Mesenchymal stem cell (in vitro differentiated cells and primary cell): Measurements from ENCODE around the gene MRAP.
A peak's percentile ranks its signal among the peaks of the same experiment; 100 is the strongest.

Experiments
- DNase-seq: peaks from one replicate; pipeline ENCODE4 v3.0.0-alpha.2; 2013
- H2AFZ ChIP-seq: one replicate; pipeline ENCODE4 v1.6.1; 2013; ENCODE audit warnings: low read depth, mild to moderate bottlenecking, control low read depth, inconsistent platforms, low read length, moderate library complexity
- H2AK5ac ChIP-seq: 2 replicates; pipeline ENCODE4 v1.6.1; 2013; ENCODE audit warnings: low read length, moderate library complexity, mild to moderate bottlenecking, inconsistent platforms; ENCODE audit not compliant: severe bottlenecking
- H2BK120ac ChIP-seq: one replicate; pipeline ENCODE4 v1.6.1; 2013; ENCODE audit warnings: low read depth, mild to moderate bottlenecking, inconsistent platforms, low read length, moderate library complexity
- H2BK12ac ChIP-seq, 2 experiments: one replicate each; pipeline ENCODE4 v1.6.1; 2013; ENCODE audit warnings: inconsistent platforms in 2 of 2, low read length in 2 of 2, mild to moderate bottlenecking in 2 of 2, moderate library complexity in 2 of 2, control low read depth in 1 of 2
- H2BK15ac ChIP-seq: one replicate; pipeline ENCODE4 v1.6.1; 2013; ENCODE audit warnings: mild to moderate bottlenecking, low read depth, inconsistent platforms; ENCODE audit not compliant: poor library complexity, severe bottlenecking
- H2BK5ac ChIP-seq: 2 replicates; pipeline ENCODE4 v1.6.1; 2013; ENCODE audit warnings: low read depth, mild to moderate bottlenecking, low read length, control low read depth, inconsistent platforms; ENCODE audit not compliant: poor library complexity, severe bottlenecking
- H3K14ac ChIP-seq, 2 experiments: one replicate each; pipeline ENCODE4 v1.6.1; 2013; ENCODE audit warnings: inconsistent platforms in 2 of 2, low read length in 2 of 2, control low read depth in 1 of 2, mild to moderate bottlenecking in 1 of 2, moderate library complexity in 1 of 2
- H3K18ac ChIP-seq, 2 experiments: one replicate each; pipeline ENCODE4 v1.6.1; 2013; ENCODE audit warnings: inconsistent platforms in 2 of 2, low read length in 2 of 2, control low read depth in 1 of 2, low read depth in 1 of 2, mild to moderate bottlenecking in 1 of 2
- H3K23ac ChIP-seq, 2 experiments: one replicate each; pipeline ENCODE4 v1.6.1; 2013; ENCODE audit warnings: inconsistent platforms in 2 of 2, low read length in 2 of 2, mild to moderate bottlenecking in 2 of 2, moderate library complexity in 2 of 2, control low read depth in 1 of 2
- H3K27ac ChIP-seq: 2 replicates; pipeline ENCODE4 v1.5.1; 2013; ENCODE audit warnings: mild to moderate bottlenecking, moderate library complexity, low read length, control low read depth, inconsistent platforms; ENCODE audit not compliant: poor library complexity, severe bottlenecking
- H3K27me3 ChIP-seq, 2 experiments: 2 replicates each; pipeline versions ENCODE4 v1.6.1 to v1.7.0; 2013; ENCODE audit warnings: low read length in 2 of 2, mild to moderate bottlenecking in 2 of 2, moderate library complexity in 2 of 2, control low read depth in 1 of 2, inconsistent platforms in 1 of 2; ENCODE audit not compliant: control insufficient read depth in 1 of 2, insufficient read depth in 1 of 2
- H3K36me3 ChIP-seq, 2 experiments: 2 replicates each; pipeline versions ENCODE4 v1.6.1 to v1.7.0; 2013; ENCODE audit warnings: low read length in 2 of 2, control low read depth in 1 of 2, inconsistent platforms in 1 of 2, low read depth in 1 of 2, mild to moderate bottlenecking in 1 of 2; ENCODE audit not compliant: insufficient read depth in 2 of 2, control insufficient read depth in 1 of 2
- H3K4ac ChIP-seq, 2 experiments: one replicate each; pipeline ENCODE4 v1.6.1; 2013; ENCODE audit warnings: inconsistent platforms in 2 of 2, low read length in 2 of 2, mild to moderate bottlenecking in 2 of 2, moderate library complexity in 2 of 2, control low read depth in 1 of 2, low read depth in 1 of 2
- H3K4me1 ChIP-seq: 2 replicates; pipeline ENCODE4 v1.6.1; 2013; ENCODE audit warnings: low read depth, low read length, control low read depth; ENCODE audit not compliant: control insufficient read depth, insufficient read depth
- H3K4me2 ChIP-seq: 2 replicates; pipeline ENCODE4 v1.6.1; 2013; ENCODE audit warnings: low read length, mild to moderate bottlenecking, inconsistent platforms; ENCODE audit not compliant: poor library complexity, severe bottlenecking
- H3K4me3 ChIP-seq, 2 experiments: 2 replicates each; pipeline versions ENCODE4 v1.5.1 to v1.7.0; 2013; ENCODE audit warnings: low read length in 2 of 2, mild to moderate bottlenecking in 2 of 2, control low read depth in 1 of 2, low read depth in 1 of 2; ENCODE audit not compliant: insufficient read depth in 1 of 2
- H3K79me1 ChIP-seq: replicated peaks from 2 replicates; pipeline ENCODE4 v1.6.1; 2013; ENCODE audit warnings: mild to moderate bottlenecking, control low read depth, low read length, inconsistent platforms; ENCODE audit not compliant: poor library complexity, severe bottlenecking
- H3K9ac ChIP-seq: 2 replicates; pipeline ENCODE4 v1.7.0; 2013; ENCODE audit warnings: mild to moderate bottlenecking, low read length, moderate library complexity
- H3K9me3 ChIP-seq: 2 replicates; pipeline ENCODE4 v1.7.0; 2013; ENCODE audit warnings: mild to moderate bottlenecking, low read length; ENCODE audit not compliant: control insufficient read depth
- H4K8ac ChIP-seq: one replicate; pipeline ENCODE4 v1.6.1; 2013; ENCODE audit warnings: inconsistent platforms, mild to moderate bottlenecking, low read length, moderate library complexity
- H4K91ac ChIP-seq: one replicate; pipeline ENCODE4 v1.6.1; 2013; ENCODE audit warnings: mild to moderate bottlenecking, low read length, inconsistent platforms
- WGBS: methylation state at CpG from one replicate; pipeline ENCODE4 v1.1.7; 2013; ENCODE audit warnings: mixed read lengths; 5-methylcytosine and 5-hydroxymethylcytosine counted together

The MRAP gene

DNA sequence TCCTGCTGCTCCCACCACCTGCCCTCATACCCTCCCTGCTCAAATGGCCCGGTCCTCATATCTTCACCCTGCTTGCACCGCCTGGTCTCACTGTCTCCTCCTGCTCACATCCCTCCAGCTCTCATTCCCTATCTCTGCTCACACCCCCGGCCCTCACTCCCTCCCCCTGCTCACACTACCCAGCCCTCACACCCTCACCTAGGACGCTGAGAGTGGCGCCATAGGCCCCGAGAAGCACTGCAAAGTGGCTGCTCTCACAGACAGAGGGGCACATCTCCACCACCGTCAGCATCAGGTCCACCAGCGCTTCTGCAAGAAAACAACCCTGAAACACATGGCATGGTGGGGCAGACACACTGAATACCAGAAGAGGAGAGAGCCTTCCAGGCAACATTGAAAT, 38.6 kb downstream of the MRAP start:
- Histone ChIP-seq H3K4me3 (no peak overlapping the region), H2AFZ (no peak overlapping the region), H3K27ac (peak overlapping the region; percentile 33), H3K9me3 (no peaks in the 10 kb centered on the region), H4K91ac (no peak overlapping the region), H3K4me2 (no peak overlapping the region), H3K4me1 (peaks cover 26% of the 10 kb centered on the region), H3K79me1 (peaks cover 14% of the 10 kb centered on the region), H2BK5ac (no peak overlapping the region), H3K18ac (no peak overlapping the region), H2BK12ac (no peak overlapping the region), H3K14ac (no peak overlapping the region), H3K4ac (no peak overlapping the region), H2BK15ac (no peak overlapping the region), H3K27me3 (no peaks in the 10 kb centered on the region), H3K36me3 (peaks cover 45 to 94% of the 10 kb centered on the region in 2 experiments), H3K23ac (no peak overlapping the region), H2AK5ac (peak overlapping the region; percentile 23), H2BK120ac (no peak overlapping the region), H3K9ac (no peak overlapping the region), H4K8ac (no peak overlapping the region)
- WGBS = 96% methylated on average over 8 of the region's 8 CpGs
- DNase-seq = no peak

DNA sequence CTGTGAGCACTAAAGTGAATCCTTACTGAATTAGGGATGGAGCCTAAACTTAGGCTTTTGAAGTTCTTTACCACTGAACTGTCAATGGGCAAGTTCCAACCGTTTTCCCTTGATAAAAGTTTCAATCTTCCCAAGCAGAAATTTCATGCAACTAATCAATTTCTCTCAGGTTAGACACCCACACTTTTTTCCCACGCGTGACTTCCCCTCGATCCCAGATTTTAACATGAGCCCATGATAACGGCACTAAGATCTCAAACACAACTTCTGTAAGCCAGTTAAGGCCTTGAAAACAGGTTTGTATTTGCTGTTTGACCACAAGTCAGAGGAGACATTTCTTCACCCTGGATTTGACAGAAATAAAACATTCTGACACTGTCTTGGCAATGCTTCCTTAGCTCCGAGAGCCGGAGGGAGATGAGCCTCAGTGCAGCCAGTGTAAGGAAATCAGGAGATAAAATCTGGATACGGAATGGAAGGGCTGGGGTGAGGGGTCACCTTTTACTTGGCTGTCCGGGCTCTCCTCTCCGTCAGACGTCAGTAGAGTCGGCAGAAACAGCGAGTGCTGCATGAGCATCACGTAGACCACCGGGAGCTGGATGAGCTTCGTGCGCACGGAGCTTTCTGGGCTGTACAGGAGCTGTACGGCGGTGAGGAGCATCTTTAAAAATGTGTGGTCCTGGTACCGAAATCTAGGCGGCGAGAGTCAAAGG, 39.7 kb downstream of the MRAP start:
- H3K36me3 ChIP-seq = peaks cover 47 to 96% of the 10 kb centered on the region in 2 experiments
- H3K4ac ChIP-seq = no peak overlapping the region
- no peak overlapping the region for H2BK12ac ChIP-seq
- H3K27ac ChIP-seq = no peak overlapping the region
- H3K4me3 ChIP-seq = no peak overlapping the region
- no peak overlapping the region for H2BK15ac ChIP-seq
- no peak for DNase-seq
- H4K8ac ChIP-seq = no peak overlapping the region
- H3K4me2 ChIP-seq = no peak overlapping the region
- WGBS = 96% methylated on average over 18 of the region's 23 CpGs
- H3K9ac ChIP-seq = no peak overlapping the region
- peak overlapping the region; percentile 53 for H2AK5ac ChIP-seq
- H3K14ac ChIP-seq = no peak overlapping the region
- peaks cover 5% of the 10 kb centered on the region for H3K9me3 ChIP-seq
- H3K79me1 ChIP-seq = peaks cover 15% of the 10 kb centered on the region
- H3K23ac ChIP-seq = no peak overlapping the region
- H3K27me3 ChIP-seq = no peaks in the 10 kb centered on the region
- peaks cover 26% of the 10 kb centered on the region for H3K4me1 ChIP-seq
- H2BK120ac ChIP-seq = no peak overlapping the region
- H2AFZ ChIP-seq = no peak overlapping the region
- no peak overlapping the region for H4K91ac ChIP-seq
- no peak overlapping the region for H3K18ac ChIP-seq
- H2BK5ac ChIP-seq = no peak overlapping the region

DNA sequence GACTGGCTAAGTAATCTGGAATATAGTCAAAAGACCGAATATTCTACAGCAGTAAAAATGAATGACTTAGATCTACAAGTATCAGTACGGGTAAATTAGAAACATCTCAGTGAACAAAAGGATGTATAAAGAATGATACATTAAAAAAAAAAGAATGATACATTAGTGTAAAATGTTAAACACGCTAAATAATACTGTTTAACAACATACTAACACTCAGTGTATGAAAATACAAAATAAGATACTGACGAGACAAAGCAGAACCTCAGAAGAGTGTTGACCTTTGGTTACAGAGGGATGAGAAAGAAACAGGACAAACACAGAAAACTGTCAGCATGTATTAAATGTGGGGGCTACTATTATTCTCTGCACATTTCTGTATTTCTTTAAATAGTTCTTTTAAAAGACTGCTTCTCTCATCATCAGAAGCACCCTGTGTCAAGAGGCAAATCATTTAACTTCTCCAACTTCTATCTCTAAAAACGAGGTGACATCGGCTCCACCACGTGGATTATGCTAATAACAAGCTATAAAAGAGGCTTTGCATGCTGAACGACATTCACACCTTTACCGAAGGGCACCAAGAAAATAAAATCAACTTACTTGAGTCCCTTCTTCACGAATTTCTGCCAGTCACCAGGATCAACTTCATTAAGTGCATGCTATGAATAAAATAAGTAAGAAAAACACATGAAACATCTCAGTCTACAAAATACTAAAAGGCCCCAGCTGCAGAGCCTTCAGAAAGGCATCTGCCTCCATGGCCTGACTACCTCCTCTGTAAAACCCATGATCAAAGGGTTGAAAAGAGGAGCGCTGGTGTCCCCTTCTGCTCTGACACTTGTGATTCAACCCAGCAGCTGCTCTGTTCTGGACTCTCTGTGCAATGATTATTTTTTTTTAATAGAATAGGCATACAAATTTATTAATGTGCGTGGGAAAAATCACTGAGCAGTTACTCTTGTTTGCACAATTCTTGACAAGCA, 42.5 kb downstream of the MRAP start:
- H3K4me1 ChIP-seq = peaks cover 12% of the 10 kb centered on the region
- H2BK15ac ChIP-seq = no peak overlapping the region
- WGBS = 93% methylated on average over 9 of the region's 12 CpGs
- H3K27ac ChIP-seq = no peak overlapping the region
- no peak overlapping the region for H2AK5ac ChIP-seq
- H3K4ac ChIP-seq = no peak overlapping the region
- H2BK12ac ChIP-seq = no peak overlapping the region
- no peak overlapping the region for H2AFZ ChIP-seq
- no peaks in the 10 kb centered on the region for H3K27me3 ChIP-seq
- no peak overlapping the region for H3K9ac ChIP-seq
- no peak overlapping the region for H4K8ac ChIP-seq
- H4K91ac ChIP-seq = no peak overlapping the region
- H3K4me2 ChIP-seq = no peak overlapping the region
- H3K23ac ChIP-seq = no peak overlapping the region
- DNase-seq = no peak
- H3K79me1 ChIP-seq = peaks cover 26% of the 10 kb centered on the region
- H3K4me3 ChIP-seq = no peak overlapping the region
- no peak overlapping the region for H2BK120ac ChIP-seq
- H2BK5ac ChIP-seq = no peak overlapping the region
- H3K9me3 ChIP-seq = peaks cover 28% of the 10 kb centered on the region
- H3K18ac ChIP-seq = no peak overlapping the region
- H3K36me3 ChIP-seq = peaks cover 47 to 96% of the 10 kb centered on the region in 2 experiments
- no peak overlapping the region for H3K14ac ChIP-seq

DNA sequence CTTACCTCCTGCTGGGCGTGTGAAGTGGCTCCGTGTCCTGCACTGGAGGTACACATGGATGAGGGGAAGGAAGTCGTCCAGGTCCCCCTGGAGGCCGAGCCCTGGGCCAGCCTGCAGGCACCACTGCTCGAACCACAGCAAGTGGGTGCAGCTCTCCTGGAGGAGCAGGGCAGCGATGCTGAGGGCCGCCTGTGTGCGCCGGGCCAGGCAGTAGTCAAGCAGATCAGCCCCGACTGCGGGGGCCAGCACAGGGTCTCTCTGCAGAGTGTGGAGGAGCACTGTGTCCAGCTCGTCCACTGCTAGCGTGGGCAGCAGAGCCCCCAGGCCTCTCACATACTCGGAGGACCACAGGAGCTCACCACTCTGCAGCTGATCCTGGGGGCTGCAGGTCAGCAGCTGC, 48.3 kb downstream of the MRAP start:
- H3K9ac ChIP-seq = no peak overlapping the region
- no peak overlapping the region for H2AFZ ChIP-seq
- no peak overlapping the region for H2BK12ac ChIP-seq
- H3K4me2 ChIP-seq = no peak overlapping the region
- H3K18ac ChIP-seq = no peak overlapping the region
- peaks cover 2% of the 10 kb centered on the region for H3K4me1 ChIP-seq
- H2BK5ac ChIP-seq = no peak overlapping the region
- H3K79me1 ChIP-seq = peaks cover 43% of the 10 kb centered on the region
- H3K9me3 ChIP-seq = peaks cover 28% of the 10 kb centered on the region
- H3K27ac ChIP-seq = no peak overlapping the region
- H4K8ac ChIP-seq = no peak overlapping the region
- H3K36me3 ChIP-seq = peaks cover 76 to 99% of the 10 kb centered on the region in 2 experiments
- no peak for DNase-seq
- H2BK120ac ChIP-seq = no peak overlapping the region
- H3K4me3 ChIP-seq = no peak overlapping the region
- no peak overlapping the region for H2BK15ac ChIP-seq
- no peak overlapping the region for H2AK5ac ChIP-seq
- H4K91ac ChIP-seq = no peak overlapping the region
- H3K23ac ChIP-seq = no peak overlapping the region
- WGBS = 96% methylated on average over 14 of the region's 14 CpGs
- no peak overlapping the region for H3K4ac ChIP-seq
- H3K14ac ChIP-seq = no peak overlapping the region
- H3K27me3 ChIP-seq = no peaks in the 10 kb centered on the region
